IPS-NIHi7 (cell line): ENCODE data around the gene C2CD2.

Experiments used
- DNase-seq: peaks from one replicate; pipeline ENCODE4 v3.0.0; 2012; ENCODE audit warnings: mixed read lengths; ENCODE audit errors: extremely low spot score

Gene C2CD2

GRCh38 chr21:41914965-41915364, 38.9 kb downstream of the C2CD2 start:
- DNase-seq: no peak

- DNase-seq: no peak
These were observed 39.5 kb downstream of the C2CD2 start for GRCh38 chr21:41914358-41914757.

GRCh38 chr21:41913230-41913629, 40.6 kb downstream of the C2CD2 start:
- DNase-seq: no peak

GRCh38 chr21:41908829-41909228, 45.0 kb downstream of the C2CD2 start:
- DNase-seq: no peak

GRCh38 chr21:41907496-41908258, 46.1 kb downstream of the C2CD2 start:
- DNase-seq: no peak

GRCh38 chr21:41906770-41907169, 47.0 kb downstream of the C2CD2 start:
- DNase-seq: no peak

- DNase-seq: no peak
These were observed 50.1 kb downstream of the C2CD2 start for GRCh38 chr21:41903559-41904351.

GRCh38 chr21:41902946-41903345, 50.9 kb downstream of the C2CD2 start:
- DNase-seq: no peak

GRCh38 chr21:41901782-41902181, 52.0 kb downstream of the C2CD2 start:
- no peak for DNase-seq

GRCh38 chr21:41901099-41901498, 52.7 kb downstream of the C2CD2 start:
- no peak for DNase-seq

GRCh38 chr21:41900401-41900800, 53.4 kb downstream of the C2CD2 start:
- no peak for DNase-seq

GRCh38 chr21:41899426-41900202, 54.2 kb downstream of the C2CD2 start:
- no peak for DNase-seq

- DNase-seq: no peak
These were observed 54.8 kb downstream of the C2CD2 start for GRCh38 chr21:41898998-41899397.

- no peak for DNase-seq
These were observed 56.1 kb downstream of the C2CD2 start for GRCh38 chr21:41897700-41898099.

- DNase-seq: no peak
These were observed 56.7 kb downstream of the C2CD2 start for GRCh38 chr21:41897047-41897669.

GRCh38 chr21:41895643-41896493, 58.0 kb downstream of the C2CD2 start:
- peak; percentile 59 for DNase-seq

GRCh38 chr21:41894922-41895557, 58.8 kb downstream of the C2CD2 start:
- no peak for DNase-seq

GRCh38 chr21:41894511-41894910, 59.3 kb downstream of the C2CD2 start:
- DNase-seq: no peak

- DNase-seq: no peak
These were observed 61.1 kb downstream of the C2CD2 start for GRCh38 chr21:41892726-41893125.

- no peak for DNase-seq
These were observed 62.7 kb downstream of the C2CD2 start for GRCh38 chr21:41891132-41891531.
